K562 (cell line): ENCODE data around the gene NUP98. TPM values are rescaled to one million over a fixed set of nuclear protein-coding genes. Genes with fewer than 3 reads are reported as not detected.

Source experiments
- BRD4 ChIP-seq: fragments of 200-600 bp; sonication (generic); IDR thresholded peaks from 2 replicates; pipeline ENCODE4 v1.6.1; 2017; ENCODE audit warnings: inconsistent platforms
- ETS2 ChIP-seq: IDR thresholded peaks from 2 replicates; pipeline ENCODE4 v1.6.1; 2016; ENCODE audit warnings: borderline replicate concordance, missing genetic modification characterization, mild to moderate bottlenecking, moderate library complexity, missing compliant biosample characterization; ENCODE audit not compliant: poor library complexity, severe bottlenecking
- KDM2B ChIP-seq: fragments of 250-450 bp; sonication (Bioruptor Pico); IDR thresholded peaks from 2 replicates; pipeline ENCODE4 v1.8.0; 2021; ENCODE audit warnings: mild to moderate bottlenecking, moderate library complexity
- KDM4B ChIP-seq, 2 experiments: fragments of 450-650 bp in 1 of 2; sonication (generic) in 1 of 2; IDR thresholded peaks; 2 replicates each; pipeline ENCODE4 v1.6.1; 2016 to 2017; ENCODE audit warnings: borderline replicate concordance in 2 of 2, antibody characterized with exemption in 1 of 2, low read depth in 1 of 2, mild to moderate bottlenecking in 1 of 2
- PHB2 ChIP-seq: fragments of 450-650 bp; IDR thresholded peaks from 2 replicates; pipeline ENCODE4 v1.6.1; 2017; ENCODE audit warnings: low read depth
- PHF20 ChIP-seq: fragments of 450-650 bp; IDR thresholded peaks from 2 replicates; pipeline ENCODE4 v1.6.1; 2018; ENCODE audit not compliant: partially characterized antibody
- POLR2H ChIP-seq: IDR thresholded peaks from 2 replicates; pipeline ENCODE4 v1.6.1; 2016; ENCODE audit warnings: missing genetic modification characterization, low read depth, mild to moderate bottlenecking, control low read depth, missing compliant biosample characterization, moderate library complexity
- RBM14 ChIP-seq: fragments of 200-400 bp; formaldehyde crosslinking; IDR thresholded peaks from 2 replicates; pipeline ENCODE4 v1.6.1; 2018; ENCODE audit warnings: low read depth, mild to moderate bottlenecking, low read length, moderate library complexity, borderline replicate concordance; ENCODE audit not compliant: insufficient read depth
- SIN3A ChIP-seq, 2 experiments: fragments of 150-350 bp in 1 of 2; IDR thresholded peaks; 2 replicates each; pipeline ENCODE4 v1.6.1; 2011 to 2016; ENCODE audit warnings: borderline replicate concordance in 2 of 2, low read depth in 2 of 2, low read length in 2 of 2, mild to moderate bottlenecking in 2 of 2, moderate library complexity in 2 of 2; ENCODE audit not compliant: control insufficient read depth in 1 of 2
- SUPT5H ChIP-seq: fragments of 450-650 bp; IDR thresholded peaks from 2 replicates; pipeline ENCODE4 v1.6.1; 2016
- ZFPM2 ChIP-seq: fragments of 250-450 bp; sonication (Bioruptor Pico); IDR thresholded peaks from 2 replicates; pipeline ENCODE4 v1.5.1; 2022; ENCODE audit warnings: mild to moderate bottlenecking
- ZNF224 ChIP-seq: sonication (generic); formaldehyde crosslinking; IDR thresholded peaks from 2 replicates; pipeline ENCODE4 v1.8.0; 2022; ENCODE audit warnings: mild to moderate bottlenecking, missing genetic modification reagents
- ZNF445 ChIP-seq: fragments of 250-450 bp; sonication (Bioruptor Pico); IDR thresholded peaks from 2 replicates; pipeline ENCODE4 v1.4.0; 2020; ENCODE audit warnings: low read depth, mild to moderate bottlenecking, moderate library complexity
- polyA plus RNA-seq, 8 experiments: library from polyadenylated mRNA; depleted of rRNA in 4 of 8; stranded (reverse) in 5 of 8; unstranded in 3 of 8; fragments of >200 nt; fragmentation: Nextera tagmentation in 2 of 8; fragmentation: Illumina TruSeq in 1 of 8; extraction: Ambion mirVana in 2 of 8; extraction: Trizol in 1 of 8; gene quantifications; 2 replicates each; pipeline versions ENCODE4 v1.2.1 to v1.2.3, GENCODE V29; 2011 to 2014; ENCODE audit warnings: inconsistent platforms in 1 of 8, missing spikeins in 1 of 8
- total RNA-seq, 7 experiments: library from RNA; depleted of rRNA in 6 of 7; stranded (reverse); fragments of >200 nt in 6 of 7; fragmentation: Illumina TruSeq in 2 of 7; extraction: Trizol in 2 of 7; gene quantifications; 2 replicates each; pipeline versions ENCODE4 v1.2.1 to v1.2.3, GENCODE V29; 2011 to 2021; ENCODE audit warnings: low replicate concordance in 1 of 7
- TF ChIP-seq, protein P1 (sequence below): fragments of 250-450 bp; sonication (Bioruptor Pico); IDR thresholded peaks from 2 replicates; pipeline ENCODE4 v1.4.0; 2020; ENCODE audit warnings: mild to moderate bottlenecking, moderate library complexity, borderline replicate concordance
- TF ChIP-seq, protein P2 (sequence below), 2 experiments: IDR thresholded peaks; 2 replicates each; pipeline ENCODE4 v1.6.1; 2011; ENCODE audit warnings: borderline replicate concordance in 1 of 2, control low read depth in 1 of 2, low read depth in 1 of 2, low read length in 1 of 2, mild to moderate bottlenecking in 1 of 2, mixed read lengths in 1 of 2, moderate library complexity in 1 of 2; ENCODE audit not compliant: insufficient read depth in 1 of 2, insufficient read length in 1 of 2, poor library complexity in 1 of 2, severe bottlenecking in 1 of 2; ENCODE audit errors: extremely low read depth in 1 of 2
- TF ChIP-seq, protein P3 (sequence below): sonication (generic); formaldehyde crosslinking; IDR thresholded peaks from 2 replicates; pipeline ENCODE4 v1.8.0; 2022; ENCODE audit warnings: missing genetic modification reagents, mild to moderate bottlenecking, borderline replicate concordance
- TF ChIP-seq, protein P4 (sequence below): fragments of 450-650 bp; IDR thresholded peaks from 2 replicates; pipeline ENCODE4 v1.6.1; 2016; ENCODE audit warnings: missing biosample characterization, missing genetic modification characterization
- TF ChIP-seq, protein P5 (sequence below): fragments of 250-450 bp; sonication (Bioruptor Pico); IDR thresholded peaks from 2 replicates; pipeline ENCODE4 v1.5.0; 2022; ENCODE audit warnings: mild to moderate bottlenecking

The NUP98 gene
- total and polyA plus RNA-seq, 9 of the 15 experiments (the other 6 are each of a cell fraction or from before 2014, with no cell fraction given) = 45.1 to 196 (median 130) TPM

DNA sequence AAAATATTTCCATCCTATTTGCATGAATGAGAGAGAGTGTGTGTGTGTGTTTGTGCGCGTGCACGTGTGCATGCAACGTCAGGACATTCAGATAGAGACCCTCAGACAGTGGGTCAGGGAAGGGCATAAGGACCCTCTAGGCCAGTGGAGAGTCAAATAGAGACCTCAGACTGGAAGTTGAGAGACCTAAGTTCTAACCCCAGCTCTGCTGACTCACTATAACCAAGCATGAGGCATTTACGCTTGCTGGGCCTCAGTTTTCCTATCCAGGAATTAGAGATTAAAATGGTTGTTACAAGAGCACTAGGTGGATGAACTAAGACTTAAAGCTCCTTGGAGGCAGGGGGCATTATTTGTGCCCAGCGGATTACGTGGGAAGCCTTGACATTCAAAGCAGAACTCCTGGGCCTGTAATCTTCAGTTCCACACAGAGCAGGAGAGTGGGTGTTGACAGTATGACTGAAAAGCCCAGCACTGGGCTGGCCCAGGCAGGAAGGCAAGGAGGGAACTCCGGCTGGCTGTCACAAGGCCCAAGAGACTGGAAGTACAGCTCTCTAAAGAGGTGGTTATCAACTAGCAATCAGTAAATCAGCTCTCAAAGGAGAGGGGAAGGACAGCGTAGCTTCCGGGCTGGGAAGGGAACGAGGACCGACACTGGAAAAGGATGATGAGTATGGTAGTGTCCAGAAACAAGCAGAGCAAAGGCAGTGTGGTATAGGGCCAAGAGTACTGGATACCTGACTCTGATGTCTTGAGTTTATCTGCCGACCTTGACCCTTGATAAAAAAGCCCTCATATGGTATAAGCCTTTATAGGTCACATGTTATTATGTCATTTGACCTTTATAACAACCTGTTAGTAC lies 34.3 kb upstream of the NUP98 start (continued):
- TF ChIP-seq, protein P1, sequence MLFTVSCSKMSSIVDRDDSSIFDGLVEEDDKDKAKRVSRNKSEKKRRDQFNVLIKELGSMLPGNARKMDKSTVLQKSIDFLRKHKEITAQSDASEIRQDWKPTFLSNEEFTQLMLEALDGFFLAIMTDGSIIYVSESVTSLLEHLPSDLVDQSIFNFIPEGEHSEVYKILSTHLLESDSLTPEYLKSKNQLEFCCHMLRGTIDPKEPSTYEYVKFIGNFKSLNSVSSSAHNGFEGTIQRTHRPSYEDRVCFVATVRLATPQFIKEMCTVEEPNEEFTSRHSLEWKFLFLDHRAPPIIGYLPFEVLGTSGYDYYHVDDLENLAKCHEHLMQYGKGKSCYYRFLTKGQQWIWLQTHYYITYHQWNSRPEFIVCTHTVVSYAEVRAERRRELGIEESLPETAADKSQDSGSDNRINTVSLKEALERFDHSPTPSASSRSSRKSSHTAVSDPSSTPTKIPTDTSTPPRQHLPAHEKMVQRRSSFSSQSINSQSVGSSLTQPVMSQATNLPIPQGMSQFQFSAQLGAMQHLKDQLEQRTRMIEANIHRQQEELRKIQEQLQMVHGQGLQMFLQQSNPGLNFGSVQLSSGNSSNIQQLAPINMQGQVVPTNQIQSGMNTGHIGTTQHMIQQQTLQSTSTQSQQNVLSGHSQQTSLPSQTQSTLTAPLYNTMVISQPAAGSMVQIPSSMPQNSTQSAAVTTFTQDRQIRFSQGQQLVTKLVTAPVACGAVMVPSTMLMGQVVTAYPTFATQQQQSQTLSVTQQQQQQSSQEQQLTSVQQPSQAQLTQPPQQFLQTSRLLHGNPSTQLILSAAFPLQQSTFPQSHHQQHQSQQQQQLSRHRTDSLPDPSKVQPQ (CRISPR knock-in tag) = no peak
- TF ChIP-seq ZFPM2 (no peak), ETS2 (tag) (no peak), RBM14 (no peak), POLR2H (tag) (peak; percentile 25; the same call in 1 of the 2 replicates), KDM4B (IDR thresholded peaks at IDR 0.05; ENCODE audit: borderline replicate concordance in 2 of 2, low read depth in 1 of 2) (no peak), ZNF224 (CRISPR knock-in tag) (no peak), BRD4 (no peak), SUPT5H (no peak), KDM2B (no peak), SIN3A (IDR thresholded peaks at IDR 0.05; ENCODE audit: borderline replicate concordance in 2 of 2, control insufficient read depth in 1 of 2, low read depth in 2 of 2, low read length in 2 of 2) (0 out of 4 replicates have a peak, but pooled peaks of 1 of the 2 experiments have one; percentile 37), ZNF445 (no peak), PHF20 (no peak), PHB2 (no peak)
- TF ChIP-seq, protein P2, sequence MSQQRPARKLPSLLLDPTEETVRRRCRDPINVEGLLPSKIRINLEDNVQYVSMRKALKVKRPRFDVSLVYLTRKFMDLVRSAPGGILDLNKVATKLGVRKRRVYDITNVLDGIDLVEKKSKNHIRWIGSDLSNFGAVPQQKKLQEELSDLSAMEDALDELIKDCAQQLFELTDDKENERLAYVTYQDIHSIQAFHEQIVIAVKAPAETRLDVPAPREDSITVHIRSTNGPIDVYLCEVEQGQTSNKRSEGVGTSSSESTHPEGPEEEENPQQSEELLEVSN (IDR thresholded peaks at IDR 0.05; ENCODE audit: borderline replicate concordance in 1 of 2, extremely low read depth in 1 of 2, insufficient read depth in 1 of 2, insufficient read length in 1 of 2, low read depth in 1 of 2, low read length in 1 of 2, poor library complexity in 1 of 2, severe bottlenecking in 1 of 2) = no peak
- TF ChIP-seq, protein P3, sequence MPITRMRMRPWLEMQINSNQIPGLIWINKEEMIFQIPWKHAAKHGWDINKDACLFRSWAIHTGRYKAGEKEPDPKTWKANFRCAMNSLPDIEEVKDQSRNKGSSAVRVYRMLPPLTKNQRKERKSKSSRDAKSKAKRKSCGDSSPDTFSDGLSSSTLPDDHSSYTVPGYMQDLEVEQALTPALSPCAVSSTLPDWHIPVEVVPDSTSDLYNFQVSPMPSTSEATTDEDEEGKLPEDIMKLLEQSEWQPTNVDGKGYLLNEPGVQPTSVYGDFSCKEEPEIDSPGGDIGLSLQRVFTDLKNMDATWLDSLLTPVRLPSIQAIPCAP (CRISPR knock-in tag) = no peak
- TF ChIP-seq, protein P4, sequence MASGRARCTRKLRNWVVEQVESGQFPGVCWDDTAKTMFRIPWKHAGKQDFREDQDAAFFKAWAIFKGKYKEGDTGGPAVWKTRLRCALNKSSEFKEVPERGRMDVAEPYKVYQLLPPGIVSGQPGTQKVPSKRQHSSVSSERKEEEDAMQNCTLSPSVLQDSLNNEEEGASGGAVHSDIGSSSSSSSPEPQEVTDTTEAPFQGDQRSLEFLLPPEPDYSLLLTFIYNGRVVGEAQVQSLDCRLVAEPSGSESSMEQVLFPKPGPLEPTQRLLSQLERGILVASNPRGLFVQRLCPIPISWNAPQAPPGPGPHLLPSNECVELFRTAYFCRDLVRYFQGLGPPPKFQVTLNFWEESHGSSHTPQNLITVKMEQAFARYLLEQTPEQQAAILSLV (tag) = no peak
- TF ChIP-seq, protein P5, sequence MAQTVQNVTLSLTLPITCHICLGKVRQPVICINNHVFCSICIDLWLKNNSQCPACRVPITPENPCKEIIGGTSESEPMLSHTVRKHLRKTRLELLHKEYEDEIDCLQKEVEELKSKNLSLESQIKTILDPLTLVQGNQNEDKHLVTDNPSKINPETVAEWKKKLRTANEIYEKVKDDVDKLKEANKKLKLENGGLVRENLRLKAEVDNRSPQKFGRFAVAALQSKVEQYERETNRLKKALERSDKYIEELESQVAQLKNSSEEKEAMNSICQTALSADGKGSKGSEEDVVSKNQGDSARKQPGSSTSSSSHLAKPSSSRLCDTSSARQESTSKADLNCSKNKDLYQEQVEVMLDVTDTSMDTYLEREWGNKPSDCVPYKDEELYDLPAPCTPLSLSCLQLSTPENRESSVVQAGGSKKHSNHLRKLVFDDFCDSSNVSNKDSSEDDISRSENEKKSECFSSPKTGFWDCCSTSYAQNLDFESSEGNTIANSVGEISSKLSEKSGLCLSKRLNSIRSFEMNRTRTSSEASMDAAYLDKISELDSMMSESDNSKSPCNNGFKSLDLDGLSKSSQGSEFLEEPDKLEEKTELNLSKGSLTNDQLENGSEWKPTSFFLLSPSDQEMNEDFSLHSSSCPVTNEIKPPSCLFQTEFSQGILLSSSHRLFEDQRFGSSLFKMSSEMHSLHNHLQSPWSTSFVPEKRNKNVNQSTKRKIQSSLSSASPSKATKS (CRISPR knock-in tag) = no peak
